T-helper 22 cell (primary cell): Measurements from ENCODE around the gene FANK1.
A peak's percentile ranks its signal among the peaks of the same experiment; 100 is the strongest.

ENCODE experiments used
- DNase-seq: peaks from one replicate; pipeline ENCODE4 v3.0.0-alpha.2; 2020; ENCODE audit warnings: low read depth

The FANK1 gene

DNA sequence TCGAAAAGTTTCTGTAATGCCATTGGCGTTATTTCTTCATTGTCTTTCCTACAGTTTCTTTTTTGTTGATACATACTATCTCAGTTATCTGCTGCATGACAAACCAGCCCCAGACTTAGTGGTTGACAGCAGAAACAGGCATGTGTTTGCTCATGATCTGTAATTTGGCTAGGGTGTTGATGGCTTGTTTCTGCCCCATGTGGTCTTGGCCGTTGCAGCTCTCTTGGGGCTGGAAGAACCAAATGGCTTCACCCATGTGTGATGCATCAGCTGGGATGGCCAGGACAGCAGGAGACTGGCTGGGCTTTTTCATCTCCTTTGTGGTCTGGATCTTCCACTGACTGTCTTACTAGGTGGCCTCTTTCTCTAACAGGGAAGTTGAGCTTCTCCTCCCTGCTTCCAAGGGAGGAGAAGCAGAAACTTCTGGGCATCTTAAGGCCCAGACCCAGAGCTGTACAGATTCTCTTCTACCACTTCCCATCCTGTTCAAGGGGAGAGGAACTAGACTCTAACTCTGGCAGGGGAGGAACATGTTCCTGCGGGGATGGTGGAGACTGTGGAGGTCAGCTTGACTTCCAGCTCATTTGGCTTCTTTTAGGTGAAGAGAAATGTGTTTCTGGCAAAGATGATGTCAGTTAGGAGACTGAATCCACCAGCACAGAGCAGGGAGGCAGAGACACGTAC lies 89.3 kb downstream of the FANK1 start:
- DNase-seq = no peak

DNA sequence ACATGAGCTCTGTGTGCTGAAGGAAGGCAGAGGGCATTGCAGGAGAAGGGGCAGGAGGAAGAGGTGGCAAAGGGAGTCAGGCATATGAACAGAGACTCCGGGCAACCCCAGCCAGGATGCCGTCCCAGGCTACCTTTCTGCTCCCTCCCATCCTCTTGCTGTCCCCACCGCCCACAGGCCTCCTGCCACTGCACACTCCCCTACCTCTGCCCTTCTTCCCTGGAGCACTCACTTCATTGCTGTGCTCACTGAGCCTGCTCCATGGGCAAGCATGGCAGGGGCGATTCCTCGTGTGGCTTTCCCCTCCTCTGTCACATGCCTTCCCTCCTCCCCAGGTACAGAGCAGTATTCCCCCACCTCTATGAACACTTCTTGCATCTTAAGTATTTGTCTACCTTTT lies 93.4 kb downstream of the FANK1 start:
- DNase-seq = no peak

DNA sequence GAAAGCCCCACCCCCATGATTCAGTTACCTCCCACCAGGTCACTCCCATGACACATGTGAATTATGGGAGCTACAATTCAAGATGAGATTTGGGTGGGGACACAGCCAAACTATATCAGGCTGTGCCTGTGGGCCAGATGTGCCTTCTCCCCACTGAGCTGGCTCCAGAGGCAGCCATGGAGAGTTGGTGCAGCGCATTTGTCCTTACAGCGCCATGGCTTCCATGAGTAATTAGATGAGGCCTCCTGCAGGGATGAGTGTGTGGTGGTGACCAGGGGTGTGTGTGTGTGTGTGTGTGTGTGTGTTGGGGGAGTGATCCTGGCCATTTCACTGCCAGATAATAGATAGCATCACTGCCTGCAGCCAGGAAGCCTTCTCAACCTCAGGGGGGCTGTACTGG lies 94.6 kb downstream of the FANK1 start:
- no peak for DNase-seq

DNA sequence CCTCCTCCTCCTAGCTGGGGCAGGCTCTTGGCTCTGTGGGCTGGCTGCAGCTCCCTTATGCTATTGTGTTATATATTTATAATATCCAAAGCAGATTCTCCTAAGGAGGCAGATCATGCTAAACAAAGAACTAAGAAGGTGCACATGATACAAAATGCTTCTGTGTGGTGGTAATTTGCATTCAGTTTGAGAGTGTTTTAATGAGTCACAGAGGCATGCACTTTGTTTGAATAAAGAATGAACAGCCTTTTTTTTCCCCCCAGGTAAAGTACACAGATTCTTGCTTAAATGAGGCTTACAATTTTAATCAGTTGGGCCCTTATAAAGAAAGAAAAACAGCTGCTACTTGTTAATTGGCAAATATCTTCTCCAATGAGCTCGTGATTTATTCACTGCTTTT lies 95.0 kb downstream of the FANK1 start:
- DNase-seq = no peak

DNA sequence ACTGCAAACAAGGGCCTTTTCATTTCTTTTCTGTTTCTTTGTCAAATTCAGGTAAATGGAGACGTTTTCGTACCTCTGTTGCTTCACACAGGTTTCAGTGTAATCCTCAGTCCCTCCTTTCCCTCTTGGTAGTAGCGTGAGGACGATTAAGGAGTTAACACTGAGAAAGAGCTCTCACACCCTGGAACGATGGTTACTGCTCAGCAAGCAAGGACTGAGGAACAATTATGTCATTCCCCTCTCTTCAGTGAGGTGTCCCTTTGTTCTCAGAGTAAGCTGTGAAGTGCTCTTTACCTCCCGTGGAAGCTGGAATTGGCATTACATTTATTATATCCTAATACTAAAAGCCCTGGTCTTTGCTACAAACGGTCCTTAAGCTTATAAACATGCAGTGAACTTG lies 95.9 kb downstream of the FANK1 start:
- DNase-seq = no peak

DNA sequence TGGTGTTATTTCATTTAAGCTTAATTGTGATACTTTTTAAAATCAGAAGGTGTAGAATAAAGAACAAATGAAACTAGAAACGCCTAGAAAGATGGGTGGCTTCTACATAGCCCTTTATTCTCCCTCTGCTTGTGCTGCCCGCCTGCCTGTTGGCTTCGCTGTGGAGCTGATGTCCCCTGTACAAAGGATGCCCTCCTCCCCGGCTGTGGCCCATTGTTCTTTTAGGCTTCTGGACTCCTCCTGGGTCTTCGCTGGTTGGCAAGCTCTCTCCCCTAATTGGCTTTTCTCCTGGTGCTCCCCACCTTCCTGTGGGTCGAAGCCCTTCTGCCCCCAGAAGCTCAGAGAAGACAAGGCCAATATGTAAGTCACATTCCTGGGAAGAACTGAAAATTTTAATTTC lies 98.2 kb downstream of the FANK1 start:
- DNase-seq = no peak

DNA sequence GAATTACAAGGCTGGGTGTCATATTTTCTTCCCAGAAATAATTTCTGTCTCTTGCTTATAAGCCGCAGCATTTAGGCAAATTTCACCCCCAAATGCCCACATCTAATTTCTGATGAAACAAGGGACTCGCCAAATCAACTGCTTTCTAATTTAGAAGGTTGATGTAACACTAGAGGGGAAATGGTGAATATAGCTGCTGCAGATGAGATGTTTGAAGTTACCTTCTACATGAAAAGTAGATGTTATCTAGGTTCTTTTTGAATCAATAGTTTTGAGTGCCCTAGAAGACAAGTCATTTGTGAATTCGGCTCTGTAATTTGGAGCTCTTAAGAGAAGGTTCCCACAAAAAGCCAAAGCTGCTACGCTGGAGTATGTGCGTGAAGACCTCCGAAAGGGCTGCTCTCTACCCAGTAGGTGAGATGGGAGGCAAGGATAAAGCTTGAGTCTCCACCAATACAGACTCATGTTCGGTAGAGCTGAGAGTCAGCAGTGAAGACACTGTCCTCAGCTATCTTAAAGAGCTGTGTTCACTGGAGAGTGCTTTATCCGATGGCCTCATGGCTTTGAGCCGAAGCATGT lies 99.5 kb downstream of the FANK1 start:
- DNase-seq = no peak

DNA sequence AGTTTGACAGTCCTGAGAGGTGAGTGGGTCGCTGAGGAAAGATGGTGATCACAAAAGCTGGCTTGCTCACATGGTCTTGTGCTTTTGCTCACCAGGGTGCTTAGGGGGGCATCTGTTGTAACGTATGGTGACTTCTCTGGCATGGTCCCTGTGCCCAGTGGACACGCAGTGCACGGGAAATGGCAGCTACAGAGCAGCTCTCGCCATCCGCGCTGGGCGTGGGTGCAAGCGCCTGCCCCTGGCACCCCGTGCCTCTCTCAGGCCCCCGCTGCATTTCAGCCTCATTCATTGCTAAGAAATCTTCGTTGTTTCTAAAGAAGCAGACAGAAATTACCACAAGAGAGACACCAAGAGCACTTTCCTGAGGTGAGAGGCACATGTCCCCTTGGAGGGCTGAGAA lies 101.2 kb downstream of the FANK1 start:
- DNase-seq = no peak

DNA sequence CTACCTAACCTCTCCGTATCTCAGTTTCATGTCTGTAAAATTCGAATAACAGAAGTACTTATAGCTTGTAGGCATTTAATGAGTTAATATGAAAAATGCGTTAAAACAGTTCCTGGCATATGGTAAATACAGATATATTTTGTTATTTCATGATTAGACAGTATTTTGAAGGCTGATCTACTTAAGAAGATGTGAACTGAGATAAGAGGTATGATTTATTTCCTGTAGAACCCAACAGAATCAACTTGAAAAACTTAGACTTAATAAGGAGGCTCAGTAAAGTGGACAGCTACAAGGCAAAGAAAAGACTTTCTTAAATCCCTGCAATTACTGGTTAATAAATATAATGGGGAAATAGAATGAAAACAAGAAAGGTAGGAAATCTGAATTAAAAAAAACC lies 103.3 kb downstream of the FANK1 start:
- DNase-seq = no peak

DNA sequence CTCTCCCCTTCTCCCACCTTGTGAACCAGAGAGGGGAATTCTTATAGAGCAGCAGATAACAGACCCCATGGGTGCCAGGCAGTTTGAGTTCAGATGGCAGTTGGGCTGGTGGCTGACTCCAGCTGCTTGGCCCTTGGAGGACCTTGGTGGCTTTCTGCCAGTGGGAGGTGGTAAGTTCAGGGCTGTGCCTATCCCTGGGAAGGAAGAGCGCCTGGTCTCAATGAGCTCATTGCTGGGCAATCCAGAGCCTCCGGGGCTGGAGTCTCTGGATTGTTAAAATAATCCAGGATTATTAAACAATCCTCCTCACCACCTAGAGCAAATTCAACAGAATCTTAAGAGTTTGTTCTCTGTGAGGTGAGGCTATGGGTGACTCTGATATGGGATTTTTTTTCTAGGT lies 105.2 kb downstream of the FANK1 start:
- no peak for DNase-seq

DNA sequence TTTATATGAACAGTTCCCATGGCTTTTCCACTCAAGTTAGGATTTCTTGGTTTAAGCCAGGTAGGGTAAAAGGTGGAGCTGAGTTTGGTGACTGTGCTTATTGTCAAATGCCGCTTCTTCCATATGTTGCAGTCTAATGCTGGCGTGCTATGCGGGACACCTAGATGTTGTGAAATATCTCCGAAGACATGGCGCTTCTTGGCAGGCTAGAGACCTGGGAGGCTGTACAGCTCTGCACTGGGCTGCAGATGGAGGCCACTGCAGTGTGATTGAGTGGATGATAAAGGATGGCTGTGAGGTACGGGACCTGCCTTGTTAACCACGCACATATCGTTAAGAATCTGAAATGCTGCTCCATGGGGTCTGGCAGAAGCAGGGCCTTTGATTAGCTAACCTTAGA lies 108.4 kb downstream of the FANK1 start:
- no peak for DNase-seq

DNA sequence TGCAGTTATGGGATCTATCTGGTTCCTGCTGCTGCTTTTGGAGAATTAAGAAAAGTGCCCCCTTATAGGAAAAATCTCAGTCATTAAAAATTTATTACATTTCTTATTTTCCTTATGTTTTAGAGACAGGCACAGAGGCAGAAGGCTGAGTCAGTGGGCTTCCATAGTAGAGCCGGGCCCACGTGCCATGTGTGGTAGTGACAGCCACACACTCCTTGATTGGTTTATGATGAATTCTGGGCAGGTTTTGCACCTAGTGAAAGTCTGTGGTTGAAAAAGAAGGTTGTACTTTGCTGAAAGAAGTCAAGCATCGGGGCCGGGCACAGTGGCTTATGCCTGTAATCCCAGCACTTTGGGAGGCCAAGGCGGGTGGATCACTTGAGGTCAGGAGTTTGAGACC lies 109.9 kb downstream of the FANK1 start:
- DNase-seq = no peak

DNA sequence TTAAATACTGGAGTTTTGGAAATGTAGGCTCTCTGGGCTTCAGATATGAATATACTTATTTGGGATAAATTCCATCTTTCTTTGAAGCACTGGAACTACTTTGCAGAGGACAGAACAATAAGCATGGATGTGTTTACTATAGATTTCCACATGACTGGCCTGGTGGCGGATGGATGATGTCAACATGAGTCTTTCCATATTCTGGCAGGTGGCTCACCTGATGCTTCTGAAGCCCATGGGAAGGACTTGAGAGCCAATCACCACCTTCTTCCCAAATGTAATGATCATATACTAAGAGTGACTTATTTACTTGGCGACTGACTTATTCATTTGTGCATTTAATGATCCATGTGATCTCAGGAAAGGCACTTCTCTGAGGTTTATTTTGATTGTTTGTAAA lies 110.5 kb downstream of the FANK1 start:
- DNase-seq = no peak

DNA sequence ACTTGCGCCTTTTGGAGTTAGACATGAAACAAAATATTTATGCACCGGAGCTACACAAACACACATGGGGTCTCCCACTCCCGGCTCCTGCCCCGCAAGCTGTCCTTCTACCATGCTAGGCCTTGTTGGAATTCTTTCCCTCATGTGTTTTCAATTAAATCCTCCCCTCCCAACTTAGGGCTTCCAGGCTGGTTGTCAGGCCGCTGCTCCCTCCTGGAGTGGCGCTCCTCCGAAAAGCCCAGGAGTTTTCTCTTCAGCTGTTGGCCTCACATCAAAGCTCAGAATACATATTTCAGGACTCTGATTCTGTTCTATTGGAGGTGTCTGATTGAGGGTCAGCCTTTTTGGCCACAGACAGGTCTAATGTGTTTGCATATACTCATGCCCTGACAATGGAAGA lies 113.3 kb downstream of the FANK1 start:
- DNase-seq = no peak

DNA sequence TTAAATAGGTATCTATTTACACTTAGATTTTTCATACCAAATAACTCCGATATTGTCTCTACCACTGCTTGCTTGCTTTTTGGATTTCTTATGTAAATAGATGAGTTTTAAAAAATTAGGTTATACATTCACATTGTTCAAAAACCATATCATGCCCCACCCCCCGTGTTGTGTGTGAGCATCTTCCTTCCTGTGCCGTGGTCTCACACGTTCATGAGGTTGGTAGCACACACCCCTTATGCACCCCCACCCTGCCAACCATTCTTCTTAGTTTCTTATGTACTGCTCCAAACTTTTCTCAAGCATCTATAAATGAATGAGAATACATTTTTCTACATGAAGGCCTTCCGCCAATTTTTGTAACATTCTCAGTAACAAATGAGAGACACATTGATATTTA lies 115.6 kb downstream of the FANK1 start:
- DNase-seq = peak; percentile 12

DNA sequence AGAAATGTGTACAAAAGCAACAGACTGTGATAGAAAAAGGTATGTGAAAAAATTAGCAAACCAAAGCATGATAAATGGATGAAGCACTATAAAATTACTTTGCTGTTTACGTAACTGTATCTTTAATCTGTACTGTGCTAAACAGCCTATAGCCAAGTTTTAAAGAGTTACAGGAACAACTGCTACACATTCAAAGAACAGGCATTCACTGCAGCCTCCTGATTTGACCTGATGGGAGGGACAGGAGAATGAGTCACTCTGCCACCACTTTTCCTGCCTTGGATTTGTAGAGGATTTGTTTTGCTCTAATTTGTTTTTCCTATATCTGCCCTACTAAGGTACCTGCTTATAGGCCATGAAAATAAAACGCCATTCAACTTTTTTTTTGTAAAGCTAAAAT lies 116.1 kb downstream of the FANK1 start:
- DNase-seq = no peak

DNA sequence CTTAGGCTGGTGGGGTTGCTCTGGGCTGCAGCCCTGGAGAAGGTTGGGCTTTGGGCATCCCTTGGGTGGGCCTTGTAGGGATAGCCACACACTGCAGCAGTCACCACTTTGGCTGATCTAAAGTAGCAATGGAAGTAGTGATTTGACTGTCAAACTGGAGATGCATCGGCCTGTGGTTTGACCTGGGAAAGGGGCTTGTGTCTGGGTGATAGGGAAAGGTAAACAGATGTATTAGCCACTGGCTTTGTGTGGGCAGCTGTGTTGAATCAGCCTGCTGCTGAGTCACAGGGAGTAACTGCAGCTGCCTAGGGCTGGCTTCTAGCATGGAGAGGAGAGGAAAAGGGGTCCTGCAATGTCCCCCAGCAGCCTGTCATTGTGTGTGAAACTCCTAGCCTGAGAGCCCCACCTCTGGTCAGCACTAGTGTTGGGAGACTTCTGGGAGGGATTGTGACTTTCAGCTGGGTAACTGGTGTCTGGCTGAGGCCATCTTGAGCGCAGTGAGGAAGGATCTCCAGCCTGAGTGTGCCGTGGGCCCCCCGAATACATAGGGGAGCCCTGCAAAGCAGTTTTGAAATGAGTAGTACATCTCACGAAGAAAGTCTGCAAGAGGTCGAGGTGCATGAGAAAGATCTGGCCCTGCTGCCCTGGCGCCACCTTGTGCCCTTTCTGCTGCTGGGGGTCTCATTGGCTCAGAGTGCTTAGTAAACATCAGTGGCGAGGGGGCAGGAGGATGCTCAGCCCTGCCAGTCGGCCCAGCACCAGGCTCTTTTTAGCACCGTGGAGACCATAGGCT lies 117.3 kb downstream of the FANK1 start:
- no peak for DNase-seq

DNA sequence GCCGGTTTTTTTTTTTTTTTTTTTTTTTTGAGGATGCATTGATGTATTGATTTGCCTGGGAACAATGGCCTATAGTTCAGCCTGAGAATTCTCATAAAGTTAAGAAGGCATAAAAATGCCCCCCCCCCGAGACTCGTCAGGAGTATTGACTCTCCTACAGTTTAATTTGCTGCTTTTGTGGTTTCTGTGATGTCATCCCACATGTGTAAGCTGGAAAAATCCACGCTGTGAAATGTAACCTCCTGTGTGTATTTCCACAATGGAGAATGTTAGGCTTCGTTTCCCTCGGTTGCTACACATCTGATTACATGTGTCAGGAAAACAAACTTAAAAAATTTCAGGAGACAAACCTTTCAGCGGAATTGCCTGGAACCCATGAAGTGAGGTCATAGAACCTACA lies 117.9 kb downstream of the FANK1 start:
- DNase-seq = no peak

DNA sequence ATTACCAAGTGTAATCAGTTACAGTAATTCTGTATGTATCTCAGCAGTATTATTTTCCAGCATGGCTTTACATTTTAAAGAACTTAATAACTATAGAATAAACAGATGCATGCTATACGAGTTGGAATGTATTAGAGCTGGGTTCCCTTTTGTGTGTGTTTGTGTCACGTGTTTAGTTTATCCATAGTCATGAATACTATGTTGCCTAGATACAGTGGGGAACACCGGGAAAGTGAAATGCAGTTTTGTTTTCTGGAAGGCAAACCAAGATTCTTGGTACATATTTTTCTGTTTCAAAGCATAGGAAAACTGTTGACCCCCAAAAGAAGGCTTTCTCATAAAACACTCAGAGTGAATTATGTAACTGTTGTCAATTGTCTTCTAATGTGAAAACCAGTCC lies 119.0 kb downstream of the FANK1 start:
- DNase-seq = no peak

DNA sequence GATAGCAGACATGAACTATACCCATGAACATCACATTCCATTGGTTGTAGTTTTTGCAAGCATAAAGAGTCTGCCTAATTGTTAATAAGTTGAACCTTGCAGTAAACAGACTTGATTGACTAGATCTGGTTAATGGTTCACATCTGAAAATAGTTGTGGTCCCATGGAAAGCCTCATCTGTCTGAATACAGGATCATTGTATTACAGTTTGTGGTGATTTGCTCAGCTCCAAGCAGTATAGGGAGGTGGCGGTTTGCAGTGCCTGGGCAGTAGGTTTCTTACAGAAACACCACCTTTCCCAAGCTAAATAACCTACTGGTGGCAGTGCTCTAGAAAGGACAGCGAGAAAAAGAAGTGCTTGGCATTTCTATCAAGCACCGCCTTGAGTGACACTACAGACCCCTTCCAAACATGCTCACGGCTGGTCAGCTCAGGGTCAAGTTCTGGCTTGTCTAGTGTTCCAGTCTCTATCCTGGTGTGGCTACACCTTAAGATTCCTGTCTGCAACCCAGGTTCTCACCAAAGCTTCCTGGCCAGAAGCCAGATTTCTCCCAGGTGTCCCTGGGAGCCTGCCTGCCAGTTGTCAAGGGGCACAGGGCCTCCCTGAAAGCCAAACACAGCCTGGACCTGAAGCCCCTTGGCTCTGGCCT lies 119.9 kb downstream of the FANK1 start:
- no peak for DNase-seq

DNA sequence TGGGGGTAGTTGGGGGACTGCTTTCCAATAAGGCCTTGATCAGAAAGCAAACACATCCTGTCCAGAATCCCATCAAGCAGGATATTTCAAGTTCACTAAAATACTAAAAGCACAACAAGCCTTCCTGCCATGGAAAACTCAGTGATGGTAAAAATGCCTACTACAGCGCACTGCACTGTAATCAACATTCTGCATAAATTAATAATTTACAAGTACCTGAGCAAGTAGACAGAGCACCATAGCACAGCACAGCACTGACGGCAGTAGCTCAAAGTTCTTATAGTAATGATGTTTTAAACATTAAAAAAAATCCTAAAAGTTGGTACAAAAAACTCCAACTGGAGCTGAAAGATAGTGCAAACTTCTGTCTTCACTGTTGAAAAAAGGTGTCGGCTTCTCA lies 120.5 kb downstream of the FANK1 start:
- no peak for DNase-seq

DNA sequence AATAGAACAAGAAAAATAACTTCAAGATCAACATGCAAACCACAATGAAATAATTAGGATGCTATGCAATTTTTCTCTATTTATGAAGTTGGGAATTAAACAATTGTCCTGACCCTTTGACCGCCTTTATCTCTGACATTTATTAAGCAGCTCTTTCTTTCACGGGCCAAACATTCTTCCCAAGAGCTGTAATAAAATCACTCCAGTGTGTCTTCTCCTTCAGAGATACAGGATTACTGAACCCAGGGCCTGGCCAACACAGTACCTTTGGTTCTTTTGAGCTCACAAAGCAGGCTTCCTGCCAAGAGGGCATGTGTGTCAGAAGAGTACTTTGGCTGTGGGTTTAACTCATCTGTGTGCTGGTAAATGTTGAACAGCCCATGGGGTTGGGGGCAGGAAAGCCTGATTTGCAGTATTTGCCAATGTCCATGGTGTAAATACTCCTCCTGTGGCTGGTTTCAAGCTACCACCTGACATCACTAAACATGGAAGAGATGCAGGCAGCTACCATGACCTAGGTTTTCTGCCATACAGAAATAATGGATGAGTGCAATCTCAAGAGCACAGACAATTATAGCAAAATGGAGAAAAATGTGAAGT lies 121.7 kb downstream of the FANK1 start:
- no peak for DNase-seq
